GM12878 (cell line): Measurements from ENCODE around the gene ZIC5. TPM values are rescaled to one million over a fixed set of nuclear protein-coding genes. Genes with fewer than 3 reads are reported as not detected.

ENCODE experiments used
- ATAC-seq: fragments of 200-7000 bp; cut with Tn5 transposase; 3 replicates; pipeline ENCODE4 v1.9.1; 2020; ENCODE audit warnings: mild to moderate bottlenecking, moderate library complexity
- BruUV-seq: library from RNA; stranded (reverse); fragments of 400-500 nt; replicated peaks from 2 replicates; lab custom pipeline; 2021; lab: Mats Ljungman, UMichigan
- CTCF ChIA-PET: fragments of 300-600 bp; sonication (Branson Sonifier 250); formaldehyde crosslinking; extraction: SDS; loops from one replicate; lab custom pipeline; 2021; ENCODE audit warnings: inconsistent platforms; lab: Yijun Ruan, JAX
- POLR2A ChIA-PET: fragments of 350-600 bp; formaldehyde crosslinking; extraction: SDS; loops from one replicate; lab custom pipeline; 2021; ENCODE audit warnings: inconsistent platforms; lab: Charles Lee
- RAD21 ChIA-PET: fragments of 300-600 bp; sonication (Branson Sonifier 250); formaldehyde crosslinking; loops from one replicate; lab custom pipeline; 2023; ENCODE audit warnings: antibody characterized with exemption; ENCODE audit not compliant: unreplicated experiment; lab: Charles Lee
- SMC1A ChIA-PET: fragments of 300-600 bp; sonication (Branson Sonifier 250); formaldehyde crosslinking; loops from one replicate; lab custom pipeline; 2023; ENCODE audit not compliant: unreplicated experiment, uncharacterized antibody; lab: Charles Lee
- DNase-seq: peaks from one replicate; pipeline ENCODE4 v3.0.0-alpha.2; 2011; ENCODE audit warnings: low read depth, low spot score
- FAIRE-seq: peaks from 3 replicates; lab custom pipeline; 2011; peaks lifted over from hg19 to GRCh38; lab: Jason Lieb, UNC
- H2AFZ ChIP-seq: 2 replicates; pipeline ENCODE4 v1.6.0; 2011; ENCODE audit warnings: low read depth, low read length, control low read depth; ENCODE audit not compliant: control insufficient read depth
- H3K27ac ChIP-seq: 2 replicates; pipeline ENCODE4 v1.5.1; 2011; ENCODE audit warnings: control low read depth; ENCODE audit not compliant: control insufficient read depth, insufficient read depth
- H3K27me3 ChIP-seq, 2 experiments: replicated peaks in 1 of 2; 2 replicates each; pipeline versions ENCODE4 v1.6.0 to v1.6.1; 2011; ENCODE audit warnings: low read length in 1 of 2; ENCODE audit not compliant: control insufficient read depth in 2 of 2, insufficient read depth in 2 of 2
- H3K36me3 ChIP-seq, 2 experiments: 2 replicates each; pipeline ENCODE4 v1.5.1; 2011; ENCODE audit warnings: low read length in 1 of 2; ENCODE audit not compliant: control insufficient read depth in 2 of 2, insufficient read depth in 2 of 2
- H3K4me1 ChIP-seq: 2 replicates; pipeline ENCODE4 v1.6.1; 2011; ENCODE audit warnings: mild to moderate bottlenecking, low read length, moderate library complexity, mixed read lengths; ENCODE audit not compliant: control insufficient read depth, insufficient read depth
- H3K4me2 ChIP-seq: 2 replicates; pipeline ENCODE4 v1.6.0; 2011; ENCODE audit warnings: control low read depth; ENCODE audit not compliant: control insufficient read depth, insufficient read depth
- H3K4me3 ChIP-seq: fragments of 200-600 bp; sonication (generic); 2 replicates; pipeline ENCODE4 v1.5.1; 2016
- H3K79me2 ChIP-seq: 2 replicates; pipeline ENCODE4 v1.6.0; 2011; ENCODE audit warnings: low read length; ENCODE audit not compliant: control insufficient read depth, insufficient read depth
- H3K9ac ChIP-seq: 2 replicates; pipeline ENCODE4 v1.8.0; 2011; ENCODE audit warnings: low read length, control low read depth, mixed read lengths; ENCODE audit not compliant: control insufficient read depth, insufficient read depth
- H3K9me3 ChIP-seq: replicated peaks from 3 replicates; pipeline ENCODE4 v1.5.1; 2011; ENCODE audit warnings: mild to moderate bottlenecking, low read length; ENCODE audit not compliant: control insufficient read depth, insufficient read depth
- H4K20me1 ChIP-seq: 2 replicates; pipeline ENCODE4 v1.6.0; 2011; ENCODE audit not compliant: control insufficient read depth, insufficient read depth
- IRF3 ChIP-seq: fragments of 450-650 bp; IDR thresholded peaks from 2 replicates; pipeline ENCODE4 v1.6.1; 2014; ENCODE audit warnings: mild to moderate bottlenecking
- KAT2A ChIP-seq: conservative IDR thresholded peaks from 2 replicates; pipeline ENCODE4 v1.6.1; 2011; ENCODE audit warnings: low read depth, low read length; ENCODE audit not compliant: control insufficient read depth
- MEF2A ChIP-seq: IDR thresholded peaks from 2 replicates; pipeline ENCODE4 v1.6.1; 2011; ENCODE audit warnings: low read depth, mild to moderate bottlenecking, low read length, moderate library complexity; ENCODE audit not compliant: insufficient read depth
- POLR2AphosphoS2 ChIP-seq: IDR thresholded peaks from 2 replicates; pipeline ENCODE4 v1.6.1; 2011; ENCODE audit warnings: low read depth, mild to moderate bottlenecking, low read length, improper control_type of control experiment, moderate library complexity
- SREBF1 ChIP-seq: IDR thresholded peaks from 2 replicates; pipeline ENCODE4 v1.6.1; 2012; ENCODE audit warnings: mild to moderate bottlenecking, low read length
- SRF ChIP-seq, 2 experiments: IDR thresholded peaks; 2 replicates each; pipeline ENCODE4 v1.6.1; 2011; ENCODE audit warnings: low read depth in 2 of 2, low read length in 2 of 2, mild to moderate bottlenecking in 1 of 2, moderate library complexity in 1 of 2
- ZSCAN29 ChIP-seq: fragments of 450-650 bp; IDR thresholded peaks from 2 replicates; pipeline ENCODE4 v1.6.1; 2017; ENCODE audit warnings: mild to moderate bottlenecking, moderate library complexity
- WGBS: methylation state at CpG from one replicate; pipeline ENCODE4 v1.1.6; 2016; ENCODE audit warnings: low lambda C conversion rate; ENCODE audit not compliant: insufficient replicate concordance, insufficient coverage; ENCODE audit errors: missing lambda C conversion rate; 5-methylcytosine and 5-hydroxymethylcytosine counted together
- in situ Hi-C: fragments of 300-500 bp; cut with MboI; formaldehyde crosslinking; loops from 9 replicates; pipeline ENCODE4 v1.14.3; 2018; ENCODE audit warnings: mixed read lengths
- intact Hi-C: fragments of 100-400 bp; cut with micrococcal nuclease; formaldehyde crosslinking; loops from one replicate; pipeline ENCODE4 v1.14.2; 2022; ENCODE audit not compliant: unreplicated experiment
- polyA plus RNA-seq, 11 experiments: library from polyadenylated mRNA; depleted of rRNA in 4 of 11; unstranded in 6 of 11; stranded (reverse) in 5 of 11; fragments of >200 nt; fragmentation: Nextera tagmentation in 4 of 11; fragmentation: Illumina TruSeq in 1 of 11; extraction: Ambion mirVana in 4 of 11; extraction: Trizol in 1 of 11; gene quantifications; 1 replicate in 1 of 11; 2 replicates in 10 of 11; pipeline versions ENCODE4 v1.2.1 to v1.2.3, GENCODE V29; 2011 to 2016; ENCODE audit warnings: inconsistent platforms in 2 of 11, missing spikeins in 2 of 11, low read depth in 1 of 11
- total RNA-seq, 4 experiments: library from RNA; depleted of rRNA in 3 of 4; stranded (reverse); fragments of >200 nt in 3 of 4; fragmentation: Illumina TruSeq in 1 of 4; extraction: Trizol in 1 of 4; gene quantifications; 2 replicates each; pipeline versions ENCODE4 v1.2.1 to v1.2.3, GENCODE V29; 2013 to 2021

ZIC5 gene
- total and polyA plus RNA-seq, 10 of the 15 experiments (the other 5 are each of a cell fraction or from before 2014, with no cell fraction given) = not detected

GRCh38 chr13:99941086-99941485, 30.5 kb downstream of the ZIC5 start:
- Histone ChIP-seq H3K36me3 (no peaks in the 10 kb centered on the region), H3K9me3 (no peaks in the 10 kb centered on the region), H3K27ac (no peak overlapping the region), H3K4me2 (no peak overlapping the region), H3K27me3 (no peaks in the 10 kb centered on the region), H3K9ac (no peak overlapping the region), H4K20me1 (no peaks in the 10 kb centered on the region), H3K4me1 (no peaks in the 10 kb centered on the region), H2AFZ (no peak overlapping the region), H3K79me2 (no peaks in the 10 kb centered on the region), H3K4me3 (no peak overlapping the region)
- ChIA-PET CTCF (interaction anchor here (0.6 kb wide), 1 partner anchor 25 kb away, joined by 3 read pairs; no protein-coding TSS in a partner anchor), POLR2A (no interaction called here), RAD21 (no interaction called here), SMC1A (no interaction called here)
- TF ChIP-seq IRF3 = no peak
- TF ChIP-seq POLR2AphosphoS2 = no peak
- TF ChIP-seq SREBF1 = no peak
- in situ Hi-C loops = no loop called here
- WGBS = 28% methylated on average over 7 of the region's 7 CpGs
- no TSS peak for BruUV-seq
- intact Hi-C loops = no loop called here
- DNase-seq (no peak), FAIRE-seq (no peak), ATAC-seq (no peak)

GRCh38 chr13:99938635-99939034, 32.9 kb downstream of the ZIC5 start:
- Histone ChIP-seq H3K27ac (no peak overlapping the region), H3K79me2 (no peaks in the 10 kb centered on the region), H3K36me3 (no peaks in the 10 kb centered on the region), H3K4me3 (no peak overlapping the region), H3K27me3 (no peaks in the 10 kb centered on the region), H4K20me1 (no peaks in the 10 kb centered on the region), H3K4me2 (no peak overlapping the region), H3K9ac (no peak overlapping the region), H3K4me1 (no peaks in the 10 kb centered on the region), H3K9me3 (no peaks in the 10 kb centered on the region), H2AFZ (no peak overlapping the region)
- DNase-seq (no peak), FAIRE-seq (no peak), ATAC-seq (no peak)
- RAD21 ChIA-PET = no interaction called here
- in situ Hi-C loops = no loop called here
- CTCF ChIA-PET = interaction anchor here (0.7 kb wide), 1 partner anchor 20 kb away, joined by 3 read pairs; no protein-coding TSS in a partner anchor
- TF ChIP-seq KAT2A = no peak
- no peak for TF ChIP-seq ZSCAN29
- TF ChIP-seq SRF (IDR thresholded peaks at IDR 0.05; ENCODE audit: low read depth in 2 of 2, low read length in 2 of 2) = no peak
- no peak for TF ChIP-seq MEF2A
- WGBS = 91% methylated on average over 7 of the region's 7 CpGs
- SMC1A ChIA-PET = no interaction called here
- intact Hi-C loops = no loop called here
- POLR2A ChIA-PET = no interaction called here
- no TSS peak for BruUV-seq
